Fibroblast of skin of left quadriceps (primary cell): ENCODE data around the gene CTDSPL.

Source experiments
- DNase-seq, 2 experiments: peaks; one replicate each; pipeline ENCODE4 v3.0.0-alpha.2; 2013; ENCODE audit warnings: low read depth in 2 of 2

Gene CTDSPL

DNA sequence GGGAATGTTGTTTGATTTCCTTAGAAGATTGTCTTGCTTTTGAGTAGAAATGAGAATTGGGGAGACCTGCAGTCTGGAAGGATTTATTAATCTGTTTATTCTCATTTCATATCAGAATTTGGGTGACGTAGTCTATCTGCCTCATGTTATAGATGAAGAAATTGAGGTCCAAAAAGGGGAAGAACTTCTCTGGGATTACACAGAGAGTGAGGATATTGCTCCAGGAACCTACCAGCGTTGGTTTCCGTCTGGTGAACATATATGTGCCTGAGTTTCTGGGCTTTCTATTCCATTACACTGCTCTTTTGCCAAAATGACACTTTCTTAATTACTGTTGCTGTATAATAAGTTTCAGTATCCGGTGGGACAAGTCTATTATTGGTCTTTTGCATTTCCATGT lies 51.8 kb downstream of the CTDSPL start:
- DNase-seq, result no peak

DNA sequence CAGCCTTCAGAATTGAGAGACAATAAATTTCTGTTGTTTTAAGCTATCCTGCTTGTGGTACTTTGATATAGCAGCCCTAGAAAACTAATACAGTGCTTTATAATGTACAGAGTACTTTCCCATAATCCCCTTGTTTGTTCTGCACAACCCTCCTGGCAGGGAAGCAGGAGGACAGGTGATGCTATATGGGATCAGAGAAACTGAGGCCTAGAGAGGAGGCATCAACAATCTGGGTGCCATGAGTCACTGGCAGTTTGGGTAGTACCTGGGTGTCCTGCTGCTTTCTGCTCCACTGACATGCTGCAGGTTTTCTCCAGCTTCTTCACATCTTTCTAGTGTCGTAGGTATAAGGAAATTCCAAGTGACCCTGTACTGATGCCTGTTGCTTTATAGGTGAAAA lies 55.0 kb downstream of the CTDSPL start:
- no peak for DNase-seq

DNA sequence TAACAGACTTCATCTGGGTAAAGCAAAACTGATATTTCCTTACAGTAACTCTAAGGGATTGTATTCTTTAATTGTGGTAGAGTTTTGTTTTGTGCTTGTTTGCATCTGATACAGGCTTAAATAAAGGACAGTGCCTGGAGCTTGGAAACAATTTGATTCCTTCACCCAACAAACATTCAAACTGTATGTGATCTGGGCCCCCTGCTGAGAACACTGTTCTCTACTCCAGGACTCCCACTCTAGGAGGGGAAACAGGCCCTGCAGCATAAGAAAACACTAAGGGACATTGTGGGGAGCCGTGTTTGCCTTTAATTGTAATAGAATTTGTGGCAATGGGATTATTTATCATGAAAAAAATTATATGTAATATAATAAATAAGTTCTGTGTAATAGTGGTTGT lies 56.9 kb downstream of the CTDSPL start:
- DNase-seq, result no peak

DNA sequence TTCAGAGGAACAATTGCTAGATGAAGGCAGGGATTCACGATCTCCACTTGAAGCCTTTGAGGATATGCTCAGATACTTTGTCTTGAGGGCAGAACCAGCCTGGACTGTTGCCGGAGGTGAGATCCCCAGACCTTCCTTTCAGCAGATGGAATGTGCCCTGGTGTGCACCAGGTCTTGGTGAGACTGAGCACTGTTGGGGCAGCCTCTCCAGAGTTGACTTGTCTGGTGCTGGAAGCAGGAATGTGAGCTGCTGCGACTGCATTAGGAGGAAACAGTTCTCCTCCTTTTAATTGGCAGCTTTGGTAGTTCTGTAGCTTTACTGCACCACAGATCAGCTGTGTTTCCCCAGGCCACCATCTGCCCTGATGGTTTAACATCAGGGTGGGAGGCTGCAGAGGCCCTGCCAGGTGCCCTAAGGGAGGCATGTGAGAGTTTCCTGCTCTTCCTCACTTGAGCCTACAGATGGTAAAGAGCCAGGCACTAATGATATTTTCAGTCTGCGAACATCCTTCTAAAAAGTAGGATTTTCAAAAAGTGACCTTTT lies 58.5 kb downstream of the CTDSPL start:
- DNase-seq, result no peak

DNA sequence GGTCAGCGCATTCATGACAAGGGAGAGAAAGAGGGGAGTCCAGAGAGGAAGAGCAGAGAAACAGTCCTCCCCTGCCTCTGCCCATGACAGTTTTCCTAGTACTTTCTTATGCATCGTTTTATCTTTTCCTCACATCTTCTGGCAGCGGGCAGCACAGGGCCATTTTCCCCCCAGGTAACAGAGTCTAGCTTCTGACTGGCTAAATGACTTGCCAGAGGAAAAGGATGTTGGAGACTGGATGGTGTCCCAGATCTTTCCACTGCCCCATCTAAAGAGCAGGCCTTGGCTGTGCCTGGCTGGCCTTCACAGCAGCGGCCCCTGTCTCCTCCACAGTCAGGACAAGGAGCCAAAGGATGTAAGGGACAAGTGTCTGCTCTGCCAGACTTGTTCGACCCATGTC lies 59.3 kb downstream of the CTDSPL start:
- no peak for DNase-seq

DNA sequence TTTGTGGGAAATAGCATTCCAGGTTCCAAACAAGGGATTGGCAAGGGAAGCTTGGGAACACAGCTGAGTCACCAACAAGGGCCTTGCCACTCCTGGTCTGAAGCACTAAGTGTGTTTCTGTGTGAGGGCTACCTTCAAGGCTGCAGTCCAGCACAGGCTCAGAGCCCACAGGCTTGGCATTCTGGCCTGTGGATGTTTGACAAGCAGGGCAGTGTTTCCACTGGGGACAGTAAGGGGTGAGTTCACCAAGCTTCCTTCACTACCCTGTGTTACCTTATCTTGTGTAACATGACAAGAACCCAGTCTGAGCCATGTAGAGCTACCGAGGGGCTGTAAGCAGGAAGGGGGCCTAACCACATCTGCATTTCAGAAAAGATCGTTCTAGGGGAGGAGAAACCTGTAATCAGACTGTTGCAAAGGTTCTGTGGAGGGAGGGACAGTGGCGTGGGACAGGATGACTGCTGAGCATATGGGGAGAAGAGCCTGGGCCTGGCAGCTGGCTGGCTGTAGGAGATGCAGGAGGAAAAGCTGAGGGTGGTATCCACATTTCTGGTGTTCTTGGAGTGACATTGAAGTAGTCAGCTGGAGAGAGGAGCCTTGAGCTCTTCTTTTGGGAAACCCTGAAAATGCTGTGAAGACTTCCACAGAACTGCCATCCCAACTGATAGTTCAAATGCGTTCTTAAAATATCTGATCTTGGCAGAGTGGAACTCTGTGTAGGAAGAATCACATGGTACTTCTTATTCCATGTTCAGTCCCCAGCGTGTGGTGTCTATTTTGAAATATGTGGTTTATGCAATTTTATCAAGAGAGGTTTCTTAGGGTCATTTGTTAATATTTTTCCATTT lies 61.3 kb downstream of the CTDSPL start:
- no peak for DNase-seq

DNA sequence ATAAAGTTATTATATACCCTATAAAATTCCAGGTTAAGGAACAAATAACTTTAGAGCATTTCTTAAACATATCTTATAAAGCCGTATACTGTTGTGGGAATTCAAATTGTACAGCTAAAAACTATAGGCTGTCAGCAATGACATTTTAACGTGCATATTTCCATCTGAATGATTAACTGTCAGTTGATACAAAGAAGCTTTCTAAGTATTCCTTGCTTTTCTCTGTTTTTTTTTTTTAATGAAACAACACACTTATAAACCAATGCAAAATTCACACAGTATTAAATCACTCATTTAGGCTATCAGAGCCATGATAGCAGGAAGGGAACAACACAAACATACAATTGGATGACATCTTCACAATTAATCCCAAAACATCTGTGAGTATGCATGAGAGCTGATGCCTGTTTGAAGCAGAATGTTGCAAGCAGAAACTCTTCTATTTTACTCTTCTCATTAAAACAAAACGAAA lies 61.9 kb downstream of the CTDSPL start:
- DNase-seq, result no peak

DNA sequence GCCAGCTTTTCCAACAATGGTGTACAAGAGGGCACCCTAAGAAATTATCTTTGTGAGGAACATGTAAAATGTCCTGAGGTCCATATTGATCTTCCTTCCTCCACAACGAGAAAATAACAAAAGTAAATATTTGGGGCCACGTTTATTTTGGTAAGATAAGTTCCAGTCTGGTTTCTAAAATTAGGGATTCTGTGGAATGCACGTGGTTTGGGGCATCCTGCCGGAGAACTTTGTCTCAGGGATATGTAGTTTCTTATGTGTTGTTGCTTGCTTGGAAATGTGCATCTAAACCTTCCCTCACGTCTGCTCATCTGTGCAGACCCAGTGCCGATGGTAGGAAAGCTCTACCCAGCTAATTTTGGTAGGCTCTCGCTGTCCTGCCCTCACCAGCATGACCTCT lies 62.8 kb downstream of the CTDSPL start:
- no peak for DNase-seq

DNA sequence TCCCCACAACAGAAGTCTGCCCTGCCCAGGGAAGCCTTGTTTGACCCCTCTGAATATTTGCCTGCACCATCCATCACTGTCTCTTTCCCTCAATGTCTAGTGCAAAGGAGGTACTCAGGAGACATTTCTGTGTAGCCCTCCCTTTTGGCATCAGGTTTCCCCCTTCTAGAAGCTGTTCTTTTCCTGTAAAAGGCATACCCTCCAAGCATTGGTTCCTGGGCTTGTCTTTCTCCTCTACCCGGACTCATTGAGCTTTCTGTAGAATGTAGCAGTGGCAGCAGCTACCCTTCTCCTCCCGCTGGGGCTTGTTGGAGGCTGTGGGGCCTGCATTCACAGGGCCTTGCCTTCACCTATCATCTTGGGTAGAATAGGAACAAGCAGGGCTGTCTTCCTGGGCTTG lies 63.5 kb downstream of the CTDSPL start:
- no peak for DNase-seq

DNA sequence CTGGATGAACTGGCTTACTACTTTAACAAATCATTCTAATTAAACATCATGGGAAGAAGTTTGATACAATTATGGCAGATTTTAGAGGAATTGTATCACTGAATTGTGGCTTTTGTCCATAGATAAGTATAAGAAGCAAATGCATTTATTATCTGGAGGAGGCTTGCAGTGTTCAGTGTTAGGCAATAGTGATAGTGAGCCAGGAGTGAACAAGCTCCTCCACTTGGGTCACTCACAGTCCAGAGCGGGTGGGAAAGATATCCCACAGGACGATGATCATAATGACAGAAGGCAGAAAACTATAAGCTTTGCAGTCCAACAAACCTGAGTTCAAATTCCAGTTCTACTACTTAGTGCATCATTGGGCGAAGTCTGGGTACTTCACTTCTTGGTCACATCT lies 64.9 kb downstream of the CTDSPL start:
- no peak for DNase-seq

DNA sequence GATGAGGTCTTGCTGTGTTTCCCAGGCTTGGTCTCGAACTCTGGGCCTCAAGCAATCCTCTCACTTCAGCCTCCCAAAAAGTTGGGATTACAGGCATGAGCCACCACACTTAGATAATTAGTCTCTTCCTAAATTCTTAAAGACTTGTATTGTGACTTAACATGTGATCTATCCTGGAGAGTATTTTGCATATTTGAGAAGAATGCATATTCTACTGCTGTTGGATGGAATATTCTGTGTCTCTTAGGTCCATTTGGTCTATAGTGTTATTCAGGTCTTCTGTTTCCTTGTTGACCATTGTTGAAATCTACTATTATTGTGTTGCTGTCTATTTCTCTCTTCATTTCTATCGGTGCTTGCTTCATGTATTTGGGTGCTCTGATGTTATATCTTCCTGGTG lies 68.8 kb downstream of the CTDSPL start:
- DNase-seq, result no peak

DNA sequence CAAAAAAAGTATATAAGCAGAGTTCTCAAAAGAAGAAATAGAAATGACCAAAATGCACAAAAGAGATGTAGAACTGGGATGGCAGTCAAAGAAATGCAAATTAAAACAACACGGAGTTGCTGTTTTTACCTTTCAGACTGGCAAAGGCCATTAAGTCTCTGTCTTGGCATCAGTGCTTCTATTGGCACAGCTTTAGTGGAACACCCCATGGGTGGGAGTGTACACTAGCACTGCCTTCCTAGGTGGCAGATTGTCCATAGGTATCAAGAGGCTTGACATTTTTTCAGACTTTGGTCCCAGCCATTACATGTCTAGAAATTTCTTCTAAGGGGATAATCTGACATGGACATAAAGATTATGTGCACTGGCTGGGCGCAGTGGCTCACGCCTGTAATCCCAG lies 70.8 kb downstream of the CTDSPL start:
- DNase-seq, result no peak

DNA sequence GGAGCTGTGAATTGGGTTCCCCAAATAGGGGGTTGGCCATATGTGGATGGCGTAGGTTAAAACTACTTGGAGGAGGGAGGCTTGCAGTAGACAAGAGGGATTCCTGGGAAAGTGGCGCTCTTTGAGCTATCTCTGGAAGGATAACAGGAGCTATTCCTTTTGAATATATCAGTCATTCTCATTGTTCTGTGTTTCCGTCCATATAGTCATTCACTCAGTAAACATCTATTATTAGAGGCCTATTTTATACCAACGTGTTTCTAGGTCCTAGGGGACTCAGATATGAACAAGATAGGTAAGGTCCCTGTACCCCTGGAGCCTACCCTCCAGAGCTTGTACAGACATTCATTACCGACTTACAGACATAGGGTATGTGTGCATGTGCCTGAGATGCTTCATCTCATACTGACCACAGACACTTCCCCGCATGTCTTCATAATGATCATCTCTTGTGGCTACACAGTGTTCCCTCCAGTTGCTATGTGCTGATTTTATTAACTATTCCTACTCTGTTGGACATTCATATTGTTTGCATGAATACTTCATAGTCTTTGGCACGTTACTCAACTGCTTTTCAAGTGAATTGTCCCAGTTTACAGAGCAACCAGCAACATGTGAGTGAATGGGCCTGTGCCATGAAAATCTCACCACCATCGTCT lies 73.1 kb downstream of the CTDSPL start:
- DNase-seq, result no peak

DNA sequence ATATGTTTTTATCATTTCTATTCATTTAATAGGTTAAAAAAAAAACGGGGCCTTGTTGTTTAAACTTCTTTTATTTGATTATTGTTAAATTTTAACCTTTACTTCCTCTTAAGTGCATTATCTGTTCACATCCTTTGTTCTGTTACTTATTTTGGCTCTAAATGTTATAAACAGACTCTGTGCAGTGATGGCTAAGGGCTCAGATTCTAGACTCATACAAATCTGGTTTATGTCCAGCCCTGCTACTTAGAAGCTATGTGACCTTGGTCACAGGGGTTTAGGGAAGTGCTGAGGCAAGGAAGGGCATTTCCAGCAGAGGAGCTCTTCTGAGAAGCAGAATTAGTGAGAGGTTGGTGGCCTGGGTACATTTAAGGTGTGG lies 73.6 kb downstream of the CTDSPL start:
- DNase-seq, result no peak

DNA sequence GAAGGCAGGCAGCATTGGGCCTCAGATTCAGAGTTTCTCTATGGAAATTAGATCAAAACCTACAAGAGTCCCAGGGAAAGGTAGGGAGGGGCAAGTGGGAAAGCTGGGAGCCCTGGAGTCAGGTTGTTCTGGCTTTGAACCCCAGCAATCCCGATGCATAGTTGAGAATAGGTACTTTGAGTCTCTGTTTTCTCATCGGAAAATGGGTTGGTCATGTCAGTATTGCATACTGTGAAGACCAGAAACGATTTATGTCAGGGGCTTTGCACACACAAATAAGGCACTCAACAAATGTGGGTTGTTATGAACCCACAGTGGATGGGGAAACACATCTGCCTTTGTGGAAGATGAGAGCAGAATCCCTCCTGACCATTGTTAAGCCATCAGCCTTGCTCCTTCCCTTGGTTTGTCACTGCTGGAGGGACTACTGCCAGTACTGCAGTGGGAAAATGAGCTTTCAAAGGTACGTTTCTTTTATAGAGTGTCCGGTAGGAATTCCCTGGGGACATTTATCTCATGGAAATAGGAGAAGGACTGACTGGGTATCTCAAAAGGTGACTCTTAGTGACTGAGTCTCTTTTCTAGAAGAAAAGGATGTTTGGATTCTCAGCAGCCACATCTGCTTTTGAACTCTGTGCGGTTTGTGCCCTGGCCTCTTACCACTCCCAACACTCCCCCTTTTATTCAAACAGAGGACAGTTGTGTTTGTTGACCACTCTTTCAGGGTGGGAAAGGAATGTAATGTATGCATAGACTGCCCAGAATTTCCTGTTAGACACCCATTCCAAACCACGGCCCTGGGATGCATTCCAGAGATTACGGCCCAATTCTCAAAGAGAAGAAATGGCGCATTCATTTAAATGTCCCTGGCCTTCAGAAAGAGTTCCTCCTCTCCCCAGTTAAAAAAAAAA lies 74.3 kb downstream of the CTDSPL start:
- peak; percentile 92 for DNase-seq

DNA sequence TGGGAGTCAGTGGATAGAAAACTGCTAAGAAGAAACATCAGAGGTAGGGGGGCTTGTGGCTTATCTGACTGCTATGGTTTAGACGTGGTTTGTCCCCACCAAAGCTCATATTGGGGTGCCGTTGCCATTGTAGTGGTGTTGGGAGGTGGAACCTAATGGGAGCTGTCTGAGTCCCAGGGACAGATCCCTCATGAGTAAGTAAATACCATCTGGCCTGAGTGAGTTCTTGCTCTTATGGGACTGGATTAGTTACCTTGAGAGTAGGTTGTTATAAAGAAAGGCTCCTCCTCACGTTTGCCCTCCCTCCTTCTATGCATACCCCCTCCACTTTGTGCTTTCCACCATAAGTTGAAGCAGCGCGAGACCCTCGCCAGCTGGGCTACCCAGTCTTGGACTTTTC lies 75.5 kb downstream of the CTDSPL start:
- no peak for DNase-seq

DNA sequence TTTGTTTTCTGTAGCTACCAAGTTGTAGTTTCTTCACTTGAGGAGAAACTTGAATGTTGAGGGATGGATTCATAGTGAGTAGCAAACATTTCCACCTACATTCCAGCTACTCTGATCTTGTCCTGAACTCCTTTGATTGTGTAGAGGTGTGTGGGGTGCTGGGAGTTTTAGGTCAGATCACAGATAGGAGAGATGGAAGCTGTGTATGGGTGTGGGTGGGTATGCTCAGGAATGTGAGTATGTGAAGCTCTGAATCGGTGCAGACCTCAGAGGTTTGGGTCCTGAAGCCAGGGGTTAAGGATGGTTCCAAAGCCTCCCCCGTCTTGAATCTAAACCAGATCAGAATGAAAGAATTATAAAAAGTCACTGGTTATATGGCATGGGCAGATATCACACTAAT lies 76.3 kb downstream of the CTDSPL start:
- no peak for DNase-seq

DNA sequence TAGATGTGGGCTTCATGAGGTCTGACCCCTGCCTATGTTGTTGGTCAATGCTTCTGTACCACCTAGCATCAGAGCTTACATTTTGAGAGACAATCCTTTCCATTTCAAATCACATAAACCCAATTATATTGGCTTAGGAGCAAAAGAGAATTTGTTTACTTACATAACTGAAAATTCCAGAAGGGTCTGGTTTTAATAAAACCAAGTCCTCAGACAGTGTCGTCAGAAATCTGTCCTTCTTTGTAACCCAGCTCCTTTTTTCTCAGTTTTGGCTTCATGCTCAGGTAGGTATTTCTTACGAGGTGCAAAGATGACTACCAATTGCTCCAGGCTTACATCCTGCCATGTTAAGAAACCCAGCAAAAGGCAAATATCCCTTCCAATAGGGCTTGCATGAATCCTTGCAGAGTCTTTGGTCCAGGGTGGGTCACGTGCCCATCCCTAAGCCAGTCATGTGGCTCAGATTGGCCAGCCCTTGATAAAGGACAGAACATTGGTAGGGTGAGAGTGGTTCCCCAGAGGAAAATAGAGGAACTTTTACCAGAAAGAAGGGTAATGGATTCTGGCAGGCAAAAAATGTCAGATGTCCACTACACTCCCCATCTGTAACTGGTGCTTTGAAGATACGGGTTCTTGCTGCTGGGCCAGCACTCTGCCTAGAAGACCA lies 78.7 kb downstream of the CTDSPL start:
- DNase-seq, result no peak

DNA sequence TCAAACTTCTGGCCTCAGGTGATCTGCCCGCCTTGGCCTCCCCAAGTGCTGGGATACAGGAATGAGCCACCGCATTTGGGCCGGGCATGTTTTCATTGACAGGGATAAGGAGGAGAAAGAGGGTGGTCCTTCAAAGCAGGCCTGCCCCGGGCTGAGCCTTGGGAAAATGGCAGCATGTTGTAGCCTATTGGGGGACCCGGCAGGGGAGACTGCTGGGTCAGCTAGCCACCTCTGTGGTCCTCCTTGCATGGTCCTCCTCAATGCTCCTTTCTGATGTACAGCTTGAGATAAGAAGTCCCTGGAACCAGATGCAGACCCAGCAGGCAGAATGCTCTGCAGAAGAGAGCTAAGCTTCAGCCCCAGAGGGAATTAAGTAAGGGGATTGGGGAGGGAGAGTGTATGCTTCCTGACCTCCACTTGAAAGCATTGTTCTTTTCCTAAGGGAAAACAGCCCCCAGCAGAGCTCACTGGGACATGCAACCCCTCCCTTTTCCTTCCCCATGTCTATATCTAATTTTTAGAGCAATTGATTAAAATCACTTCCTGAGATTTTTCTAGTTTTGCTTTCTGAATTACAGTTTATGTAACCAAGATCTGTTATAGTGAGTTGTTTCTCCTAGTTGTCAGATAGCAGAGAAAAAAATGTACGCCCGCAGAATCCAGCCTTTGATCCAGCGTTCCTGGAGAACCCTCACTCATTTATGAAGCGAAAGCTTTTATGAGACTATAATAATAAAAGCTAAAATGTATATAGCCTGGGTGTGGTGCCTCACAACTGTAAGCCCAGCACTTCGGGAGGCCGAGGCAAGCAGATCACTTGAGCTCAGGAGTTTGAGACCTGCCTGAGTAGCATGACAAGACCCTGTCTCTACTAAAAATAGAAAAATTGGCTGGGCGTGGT lies 80.2 kb downstream of the CTDSPL start:
- DNase-seq, result no peak

DNA sequence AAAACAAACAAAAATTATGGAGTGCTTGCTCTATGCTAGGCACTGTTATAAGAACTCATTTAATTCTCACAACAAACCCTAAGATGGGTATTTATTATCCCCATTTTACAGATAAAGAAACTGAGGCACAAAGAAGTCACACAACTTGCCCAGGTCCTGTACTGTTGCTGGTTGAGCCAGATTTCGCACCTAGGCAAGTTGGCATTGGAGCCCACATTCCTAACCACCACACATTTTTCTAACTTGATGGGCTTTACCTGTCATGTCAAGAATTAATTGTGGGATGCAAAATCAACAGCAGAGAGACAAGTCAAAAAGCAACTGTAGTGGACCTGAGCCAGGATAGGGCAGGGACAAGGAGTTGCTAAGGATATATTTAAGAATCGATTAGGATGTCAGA lies 81.0 kb downstream of the CTDSPL start:
- DNase-seq, result no peak

DNA sequence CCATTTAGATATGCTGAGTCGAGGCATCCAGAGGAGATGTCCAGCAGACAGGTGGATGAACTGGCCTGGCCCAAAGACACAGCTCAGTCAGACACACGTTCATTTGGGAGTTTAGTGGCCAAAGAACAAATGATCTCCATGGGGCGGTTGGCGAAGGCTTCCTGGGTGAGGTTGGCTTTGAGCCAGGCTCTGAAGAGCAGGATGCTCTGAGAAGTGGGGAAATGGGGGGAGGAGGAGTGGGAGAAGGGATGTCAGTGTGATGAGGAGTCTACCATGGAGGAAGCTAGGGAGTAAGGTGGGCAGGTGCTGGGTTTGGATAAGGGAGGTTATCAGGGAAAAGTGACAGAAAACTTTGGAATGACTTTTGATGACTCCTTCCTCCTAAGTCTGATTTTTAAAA lies 81.4 kb downstream of the CTDSPL start:
- no peak for DNase-seq
